PC-3 (cell line): ENCODE measurements around the gene CFD. TPM values are rescaled to one million over a fixed set of nuclear protein-coding genes. Genes with fewer than 3 reads are reported as not detected.

ENCODE experiments used
- ATAC-seq: fragments of 200-7000 bp; cut with Tn5 transposase; 2 replicates; pipeline ENCODE4 v1.9.1; 2020; ENCODE audit warnings: mild to moderate bottlenecking, moderate library complexity
- BruUV-seq: library from RNA; stranded (reverse); fragments of 400-500 nt; replicated peaks from 2 replicates; lab custom pipeline; 2021; lab: Mats Ljungman, UMichigan
- CTCF ChIA-PET: fragments of 300-600 bp; sonication (Branson Sonifier 250); formaldehyde crosslinking; loops from one replicate; lab custom pipeline; 2022; ENCODE audit warnings: antibody characterized with exemption; lab: Charles Lee
- POLR2A ChIA-PET: fragments of 300-600 bp; sonication (Branson Sonifier 250); formaldehyde crosslinking; loops from one replicate; lab custom pipeline; 2022; ENCODE audit warnings: antibody characterized with exemption; ENCODE audit not compliant: unreplicated experiment; lab: Charles Lee
- DNase-seq: peaks from one replicate; pipeline ENCODE4 v3.0.0-alpha.2; 2015
- H2AFZ ChIP-seq: fragments of 300-600 bp; sonication (generic); 2 replicates; pipeline ENCODE4 v1.6.0; 2016; ENCODE audit warnings: antibody characterized with exemption, low read length
- H3F3A ChIP-seq: fragments of 300-600 bp; sonication (generic); one replicate; pipeline ENCODE4 v1.6.0; 2017; ENCODE audit warnings: antibody characterized with exemption, low read length, control low read depth, mild to moderate bottlenecking; ENCODE audit not compliant: unreplicated experiment
- H3K27ac ChIP-seq: fragments of 300-600 bp; sonication (generic); 2 replicates; pipeline ENCODE4 v1.5.1; 2016; ENCODE audit warnings: mild to moderate bottlenecking, low read length
- H3K27me3 ChIP-seq: fragments of 300-600 bp; sonication (generic); 2 replicates; pipeline ENCODE4 v1.6.1; 2016; ENCODE audit warnings: low read length, mixed read lengths
- H3K36me3 ChIP-seq: fragments of 300-600 bp; sonication (generic); 2 replicates; pipeline ENCODE4 v1.6.1; 2016; ENCODE audit warnings: low read depth, mixed run types, low read length, mixed read lengths
- H3K4me1 ChIP-seq: fragments of 300-600 bp; sonication (generic); 2 replicates; pipeline ENCODE4 v1.5.1; 2016; ENCODE audit warnings: low read length; ENCODE audit not compliant: insufficient read depth
- H3K4me2 ChIP-seq: fragments of 300-600 bp; sonication (generic); 2 replicates; pipeline ENCODE4 v1.6.0; 2016; ENCODE audit warnings: low read length
- H3K4me3 ChIP-seq: fragments of 300-600 bp; sonication (generic); 2 replicates; pipeline ENCODE4 v1.5.1; 2016; ENCODE audit warnings: mild to moderate bottlenecking, low read length, mixed read lengths
- H3K79me2 ChIP-seq: fragments of 300-600 bp; sonication (generic); 2 replicates; pipeline ENCODE4 v1.6.1; 2017; ENCODE audit warnings: low read length, mixed read lengths
- H3K9ac ChIP-seq: fragments of 300-600 bp; sonication (generic); 2 replicates; pipeline ENCODE4 v1.6.0; 2016; ENCODE audit warnings: mild to moderate bottlenecking, low read length
- H3K9me2 ChIP-seq: fragments of 300-600 bp; sonication (generic); replicated peaks from 2 replicates; pipeline ENCODE4 v1.6.1; 2016; ENCODE audit warnings: mixed run types, low read length, mixed read lengths
- H3K9me3 ChIP-seq: fragments of 300-600 bp; sonication (generic); 2 replicates; pipeline ENCODE4 v1.6.1; 2016; ENCODE audit warnings: low read length, mixed read lengths
- H4K20me1 ChIP-seq: fragments of 300-600 bp; sonication (generic); 2 replicates; pipeline ENCODE4 v1.6.1; 2016; ENCODE audit warnings: low read length, mixed read lengths
- CTCF ChIP-seq: fragments of 300-600 bp; sonication (generic); conservative IDR thresholded peaks from 2 replicates; pipeline ENCODE4 v1.5.1; 2017; ENCODE audit warnings: antibody characterized with exemption, low read depth, mild to moderate bottlenecking, low read length
- EZH2 ChIP-seq: fragments of 300-600 bp; sonication (generic); IDR thresholded peaks from one replicate; pipeline ENCODE4 v1.6.1; 2017; ENCODE audit warnings: antibody characterized with exemption, mild to moderate bottlenecking, low read length; ENCODE audit not compliant: unreplicated experiment
- EZH2phosphoT487 ChIP-seq: fragments of 300-600 bp; sonication (generic); IDR thresholded peaks from 2 replicates; pipeline ENCODE4 v1.6.1; 2018; ENCODE audit warnings: mild to moderate bottlenecking, antibody characterized with exemption, low read length, borderline replicate concordance
- intact Hi-C: fragments of 100-400 bp; cut with micrococcal nuclease; formaldehyde crosslinking; loops from 2 replicates; pipeline ENCODE4 v1.9.0; 2023
- total RNA-seq: library from RNA; depleted of rRNA; stranded (reverse); fragments of >200 nt; gene quantifications from 2 replicates; pipeline ENCODE4 v1.2.3, GENCODE V29; 2014

The CFD gene
- total RNA-seq, 1 experiment from 2014 or later, result 22.4 TPM

- no peak overlapping the region for H3K4me3 ChIP-seq
- peak overlapping the region; percentile 89 for H3K27ac ChIP-seq
- no peaks in the 10 kb centered on the region for H3K79me2 ChIP-seq
- no peaks in the 10 kb centered on the region for H4K20me1 ChIP-seq
- POLR2A ChIA-PET, result no interaction called here
- intact Hi-C loops, result no loop called here
- H3K9me3 ChIP-seq, result no peaks in the 10 kb centered on the region
- CTCF ChIA-PET, result no interaction called here
- no peak overlapping the region for H2AFZ ChIP-seq
- H3K9me2 ChIP-seq, result no peaks in the 10 kb centered on the region
- H3F3A ChIP-seq, result no peaks in the 10 kb centered on the region
- H3K36me3 ChIP-seq, result no peaks in the 10 kb centered on the region
- TF ChIP-seq EZH2 (no peak), EZH2phosphoT487 (no peak), CTCF (no peak)
- peaks cover 12% of the 10 kb centered on the region for H3K4me1 ChIP-seq
- H3K27me3 ChIP-seq, result no peaks in the 10 kb centered on the region
- ATAC-seq (peak; percentile 70), DNase-seq (peak; percentile 84)
- peak overlapping the region; percentile 39; the same call in 1 of the 2 replicates for H3K4me2 ChIP-seq
- BruUV-seq, result no TSS peak
- peak overlapping the region; percentile 65 for H3K9ac ChIP-seq
Observed at GRCh38 chr19:869245-870177, 10.0 kb downstream of the CFD start.

DNA sequence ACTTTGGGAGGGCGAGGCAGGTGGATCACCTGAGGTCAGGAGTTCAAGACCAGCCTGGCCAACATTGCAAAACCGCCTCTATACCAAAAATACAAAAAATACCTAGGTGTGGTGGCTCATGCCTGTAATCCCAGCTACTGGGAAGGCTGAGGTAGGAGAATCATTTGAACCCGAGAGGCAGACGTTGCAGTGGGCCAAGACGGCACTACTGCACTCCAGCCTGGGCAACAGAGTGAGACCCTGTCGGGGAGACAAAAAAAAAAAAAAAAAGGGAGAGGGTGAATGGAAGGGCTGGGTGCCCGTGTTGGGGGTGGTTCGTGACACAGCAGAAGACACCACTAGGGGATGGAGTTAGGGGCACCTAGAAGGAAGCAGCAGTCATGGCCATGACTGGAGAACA, 10.8 kb downstream of the CFD start:
- H3K9ac ChIP-seq, result no peak overlapping the region
- no peaks in the 10 kb centered on the region for H3K9me3 ChIP-seq
- H3K36me3 ChIP-seq, result no peaks in the 10 kb centered on the region
- H3K27me3 ChIP-seq, result no peaks in the 10 kb centered on the region
- CTCF ChIA-PET, result no interaction called here
- no peaks in the 10 kb centered on the region for H3K79me2 ChIP-seq
- H3K9me2 ChIP-seq, result no peaks in the 10 kb centered on the region
- TF ChIP-seq EZH2phosphoT487, result no peak
- TF ChIP-seq EZH2, result no peak
- TF ChIP-seq CTCF, result no peak
- no peak overlapping the region for H3K4me2 ChIP-seq
- no peak overlapping the region for H3K4me3 ChIP-seq
- no peak for DNase-seq
- no peaks in the 10 kb centered on the region for H3F3A ChIP-seq
- intact Hi-C loops, result no loop called here
- no TSS peak for BruUV-seq
- no peak overlapping the region for H3K27ac ChIP-seq
- H4K20me1 ChIP-seq, result no peaks in the 10 kb centered on the region
- POLR2A ChIA-PET, result no interaction called here
- no peak for ATAC-seq
- no peak overlapping the region for H2AFZ ChIP-seq
- H3K4me1 ChIP-seq, result peaks cover 12% of the 10 kb centered on the region

GRCh38 chr19:870963-871401, 11.5 kb downstream of the CFD start:
- Histone ChIP-seq H4K20me1 (no peaks in the 10 kb centered on the region), H3K27ac (no peak overlapping the region), H3K79me2 (no peaks in the 10 kb centered on the region), H3K36me3 (no peaks in the 10 kb centered on the region; the same call in 1 of the 2 replicates), H3K27me3 (no peaks in the 10 kb centered on the region), H3K9me3 (no peaks in the 10 kb centered on the region), H2AFZ (no peak overlapping the region), H3K9me2 (no peaks in the 10 kb centered on the region), H3K9ac (no peak overlapping the region), H3F3A (no peaks in the 10 kb centered on the region), H3K4me2 (no peak overlapping the region), H3K4me3 (no peak overlapping the region), H3K4me1 (peaks cover 12% of the 10 kb centered on the region)
- CTCF ChIA-PET, result no interaction called here
- TF ChIP-seq EZH2 (no peak), EZH2phosphoT487 (no peak), CTCF (no peak)
- ATAC-seq, result no peak
- intact Hi-C loops, result no loop called here
- POLR2A ChIA-PET, result no interaction called here
- BruUV-seq, result no TSS peak
- no peak for DNase-seq
